ENCODE results near the gene SNAPC5. TPM values are rescaled to one million over a fixed set of nuclear protein-coding genes. Genes with fewer than 3 reads are reported as not detected.
"Not testable (repeated sequence)": the region's sequence is repeated elsewhere in the genome, so short reads cannot be mapped to it uniquely, and the experiment has no call there.

Gene SNAPC5
- polyA plus RNA-seq, 3 donors from 2014 or later, result 48.9 to 88.4 (median 49.8) TPM

DNA sequence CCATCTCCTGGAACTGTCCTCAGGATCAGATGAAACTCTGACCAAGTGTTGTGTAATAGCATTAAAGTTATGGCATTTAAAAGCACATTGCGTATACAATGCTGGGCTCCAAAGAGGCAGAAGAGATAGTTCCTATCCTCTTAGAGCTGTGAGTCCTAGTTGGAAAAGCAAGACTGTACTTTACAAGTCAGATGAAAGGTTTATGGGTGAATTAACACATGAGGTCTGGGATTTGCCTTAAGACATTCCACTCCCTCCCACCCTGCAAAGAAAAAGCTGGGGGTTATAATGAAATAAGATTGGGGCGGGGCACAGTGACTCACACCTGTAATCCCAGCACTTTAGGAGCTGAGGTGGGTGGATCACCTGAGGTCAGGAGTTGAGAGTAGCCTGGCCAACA is 35.6 kb downstream of the SNAPC5 start:
- Mint-ChIP-seq H3K36me3 (peaks cover 4 to 7% (median 5%) of the 10 kb centered on the region in 3 donors), H3K27me3 (ENCODE audit: low read depth in 3 of 3) (peaks cover 0 to 3% (median 2%) of the 10 kb centered on the region in 3 donors), H3K9me3 (no peaks in the 10 kb centered on the region), H3K27ac (peak overlapping the region in 1 of 6 donors; percentile 34), H3K4me1 (peaks cover 19 to 20% of the 10 kb centered on the region in 2 donors), H3K4me3 (no peak overlapping the region)
- DNase-seq, result no peak

DNA sequence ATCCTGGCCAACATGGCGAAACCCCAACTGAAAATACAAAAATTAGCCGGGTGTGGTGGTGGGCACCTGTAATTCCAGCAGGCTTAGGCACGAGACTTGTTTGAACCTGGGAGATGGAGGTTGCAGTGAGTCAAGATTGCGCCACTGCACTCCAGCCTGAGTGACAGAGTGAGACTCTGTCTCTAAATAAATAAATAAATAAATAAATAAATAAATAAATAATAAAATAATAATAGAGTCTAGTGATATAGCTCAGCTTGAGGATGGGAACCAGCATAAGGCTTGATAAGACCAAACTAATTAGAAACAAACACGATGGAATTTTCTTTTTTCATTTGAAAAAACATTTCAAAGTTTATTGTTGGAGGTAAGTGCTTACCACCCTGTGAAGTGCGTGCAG is 36.3 kb downstream of the SNAPC5 start:
- H3K4me3 Mint-ChIP-seq; DNase-seq; H3K9me3 Mint-ChIP-seq; H3K36me3 Mint-ChIP-seq; H3K27me3 Mint-ChIP-seq (ENCODE audit: low read depth in 3 of 3): not testable (repeated sequence)
- H3K27ac Mint-ChIP-seq, result peak overlapping the region in 1 of 6 donors; percentile 35
- peaks cover 19 to 20% of the 10 kb centered on the region in 2 donors for H3K4me1 Mint-ChIP-seq

- Mint-ChIP-seq H3K27ac (peak overlapping the region; percentile 18 to 73 (median 64)), H3K27me3 (ENCODE audit: low read depth in 3 of 3) (peaks cover 0 to 2% (median 0%) of the 10 kb centered on the region in 3 donors), H3K9me3 (no peaks in the 10 kb centered on the region), H3K4me1 (peaks cover 19 to 20% of the 10 kb centered on the region in 2 donors), H3K36me3 (peaks cover 0 to 12% (median 5%) of the 10 kb centered on the region in 3 donors), H3K4me3 (peak overlapping the region in 3 of 5 donors; percentile 4 to 19 (median 5))
- DNase-seq, result no peak
Measured at GRCh38 chr15:66459818-66460615, 37.5 kb downstream of the SNAPC5 start.

- peaks cover 0 to 2% (median 0%) of the 10 kb centered on the region in 3 donors for H3K27me3 Mint-ChIP-seq (ENCODE audit: low read depth in 3 of 3)
- H3K36me3 Mint-ChIP-seq, result peaks cover 0 to 16% (median 0%) of the 10 kb centered on the region in 3 donors
- no peaks in the 10 kb centered on the region for H3K9me3 Mint-ChIP-seq
- DNase-seq, result no peak
- H3K4me3 Mint-ChIP-seq, result no peak overlapping the region
- peaks cover 19 to 20% of the 10 kb centered on the region in 2 donors for H3K4me1 Mint-ChIP-seq
- H3K27ac Mint-ChIP-seq, result peak overlapping the region in 1 of 6 donors; percentile 40
Measured at GRCh38 chr15:66456211-66456610, 41.4 kb downstream of the SNAPC5 start.

- Mint-ChIP-seq H3K9me3 (no peaks in the 10 kb centered on the region), H3K4me1 (peaks cover 0 to 5% of the 10 kb centered on the region in 2 donors), H3K36me3 (peaks cover 0 to 16% (median 1%) of the 10 kb centered on the region in 3 donors), H3K4me3 (no peak overlapping the region), H3K27ac (no peak overlapping the region), H3K27me3 (ENCODE audit: low read depth in 3 of 3) (peaks cover 0 to 2% (median 0%) of the 10 kb centered on the region in 3 donors)
- DNase-seq, result no peak
Measured at GRCh38 chr15:66454143-66454542, 43.4 kb downstream of the SNAPC5 start.

DNA sequence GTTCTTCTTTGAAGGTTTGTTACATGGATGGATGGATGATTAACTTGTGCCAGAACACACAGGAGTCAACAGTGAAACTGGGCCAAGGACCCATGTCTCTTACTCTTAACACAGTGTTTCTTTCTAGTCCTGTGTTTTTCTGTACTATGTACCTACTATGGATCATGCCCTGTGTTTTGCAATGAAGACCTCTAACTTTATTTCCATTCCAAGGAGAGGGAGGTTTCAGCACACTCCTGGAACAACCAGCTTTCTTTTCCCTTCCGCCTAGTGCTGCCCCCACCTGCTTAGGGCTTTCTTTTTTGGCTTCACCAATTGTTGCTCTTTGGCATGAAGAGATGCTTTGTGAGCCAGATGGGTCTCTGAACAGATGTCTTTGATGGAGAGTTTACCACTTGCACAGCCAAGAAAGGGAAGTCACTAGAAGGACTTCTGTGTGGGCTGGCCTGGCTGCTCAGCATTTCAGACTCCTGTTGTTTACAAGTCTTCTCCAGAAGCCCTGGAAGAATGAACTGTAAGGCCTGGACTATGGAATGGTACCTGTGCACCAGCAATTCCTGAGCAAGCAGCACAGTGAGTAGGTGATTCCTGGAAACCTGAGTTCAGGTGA is 44.5 kb downstream of the SNAPC5 start:
- H3K36me3 Mint-ChIP-seq, result peaks cover 2 to 19% (median 6%) of the 10 kb centered on the region in 3 donors
- H3K9me3 Mint-ChIP-seq, result no peaks in the 10 kb centered on the region
- no peaks in the 10 kb centered on the region for H3K4me1 Mint-ChIP-seq
- DNase-seq, result no peak
- H3K4me3 Mint-ChIP-seq, result no peak overlapping the region
- peak overlapping the region in 1 of 6 donors; percentile 55 for H3K27ac Mint-ChIP-seq
- H3K27me3 Mint-ChIP-seq (ENCODE audit: low read depth in 3 of 3), result peaks cover 0 to under 1% (median 0%) of the 10 kb centered on the region in 3 donors

DNA sequence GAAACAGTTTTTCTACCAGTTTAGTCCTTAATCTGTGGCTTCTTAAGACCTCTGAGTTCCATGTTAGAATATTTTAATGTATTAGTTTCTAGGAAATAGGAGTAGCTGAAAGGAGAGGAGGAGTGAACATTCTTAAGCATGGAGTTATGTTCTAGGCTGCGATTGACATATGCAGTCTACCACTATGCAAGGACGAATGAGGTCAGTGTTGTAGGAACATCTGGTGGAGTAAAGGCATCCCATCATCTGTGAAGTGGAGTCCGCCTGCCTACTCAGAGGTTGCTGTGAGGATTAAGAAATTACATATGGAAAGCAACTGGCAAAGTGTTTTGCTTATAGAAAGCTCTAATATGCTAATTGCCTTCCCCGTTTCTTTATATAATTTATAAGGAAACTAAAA is 45.1 kb downstream of the SNAPC5 start:
- H3K27me3 Mint-ChIP-seq (ENCODE audit: low read depth in 3 of 3), result no peaks in the 10 kb centered on the region
- no peak for DNase-seq

More for the DNA sequence above, 45.1 kb downstream of the SNAPC5 start:
- peak overlapping the region in 1 of 6 donors; percentile 24 for H3K27ac Mint-ChIP-seq
- H3K36me3 Mint-ChIP-seq, result peaks cover 5 to 21% (median 8%) of the 10 kb centered on the region in 3 donors
- no peak overlapping the region for H3K4me3 Mint-ChIP-seq
- H3K9me3 Mint-ChIP-seq, result no peaks in the 10 kb centered on the region
- H3K4me1 Mint-ChIP-seq, result no peaks in the 10 kb centered on the region

Other genes starting within 250 kb of the SNAPC5 start
- not detected for gene MEGF11, start 244.0 kb downstream of the SNAPC5 start, polyA plus RNA-seq
- gene DIS3L, start 204.2 kb downstream of the SNAPC5 start, polyA plus RNA-seq, result 10 to 100 TPM; 27.6 to 38.2 (median 27.8) TPM
- 10 to 100 TPM in 1 of 3 donors, 1 to 10 TPM in 2; 4.0 to 10.2 (median 7.2) TPM for gene TIPIN, start 141.1 kb downstream of the SNAPC5 start, polyA plus RNA-seq
- gene MAP2K1, start 110.8 kb downstream of the SNAPC5 start, polyA plus RNA-seq, result 10 to 100 TPM; 30.7 to 58.3 (median 48.9) TPM
- 100 to 1,000 TPM; 391 to 659 (median 556) TPM for gene RPL4, start 7.1 kb upstream of the SNAPC5 start, polyA plus RNA-seq
- gene ZWILCH, start 7.6 kb upstream of the SNAPC5 start, polyA plus RNA-seq, result 10 to 100 TPM in 2 of 3 donors, 1 to 10 TPM in 1; 9.2 to 16.6 (median 12.5) TPM
- under 1 TPM in 1 of 3 donors, not detected in 2; 0.12 TPM for gene LCTL, start 68.2 kb upstream of the SNAPC5 start, polyA plus RNA-seq
- not detected for gene SMAD6, start 204.5 kb upstream of the SNAPC5 start, polyA plus RNA-seq